ENCODE data around the gene FBXO41. TPM values are rescaled to one million over a fixed set of nuclear protein-coding genes. Genes with fewer than 3 reads are reported as not detected.

The FBXO41 gene, protein sequence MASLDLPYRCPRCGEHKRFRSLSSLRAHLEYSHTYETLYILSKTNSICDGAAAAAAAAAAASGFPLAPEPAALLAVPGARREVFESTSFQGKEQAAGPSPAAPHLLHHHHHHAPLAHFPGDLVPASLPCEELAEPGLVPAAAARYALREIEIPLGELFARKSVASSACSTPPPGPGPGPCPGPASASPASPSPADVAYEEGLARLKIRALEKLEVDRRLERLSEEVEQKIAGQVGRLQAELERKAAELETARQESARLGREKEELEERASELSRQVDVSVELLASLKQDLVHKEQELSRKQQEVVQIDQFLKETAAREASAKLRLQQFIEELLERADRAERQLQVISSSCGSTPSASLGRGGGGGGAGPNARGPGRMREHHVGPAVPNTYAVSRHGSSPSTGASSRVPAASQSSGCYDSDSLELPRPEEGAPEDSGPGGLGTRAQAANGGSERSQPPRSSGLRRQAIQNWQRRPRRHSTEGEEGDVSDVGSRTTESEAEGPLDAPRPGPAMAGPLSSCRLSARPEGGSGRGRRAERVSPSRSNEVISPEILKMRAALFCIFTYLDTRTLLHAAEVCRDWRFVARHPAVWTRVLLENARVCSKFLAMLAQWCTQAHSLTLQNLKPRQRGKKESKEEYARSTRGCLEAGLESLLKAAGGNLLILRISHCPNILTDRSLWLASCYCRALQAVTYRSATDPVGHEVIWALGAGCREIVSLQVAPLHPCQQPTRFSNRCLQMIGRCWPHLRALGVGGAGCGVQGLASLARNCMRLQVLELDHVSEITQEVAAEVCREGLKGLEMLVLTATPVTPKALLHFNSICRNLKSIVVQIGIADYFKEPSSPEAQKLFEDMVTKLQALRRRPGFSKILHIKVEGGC
- under 1 TPM; 0.15 to 0.46 (median 0.23) TPM for total RNA-seq
- under 1 TPM; 0.03 to 0.09 (median 0.07) TPM for polyA plus RNA-seq
- long read RNA-seq, donor 1, partial matches to known transcripts: 0 of 1 reads
- long read RNA-seq, donor 1, other reads (novel, unspliced or antisense): 1 of 1 reads
- long read RNA-seq, donor 2: 0 reads

DNA sequence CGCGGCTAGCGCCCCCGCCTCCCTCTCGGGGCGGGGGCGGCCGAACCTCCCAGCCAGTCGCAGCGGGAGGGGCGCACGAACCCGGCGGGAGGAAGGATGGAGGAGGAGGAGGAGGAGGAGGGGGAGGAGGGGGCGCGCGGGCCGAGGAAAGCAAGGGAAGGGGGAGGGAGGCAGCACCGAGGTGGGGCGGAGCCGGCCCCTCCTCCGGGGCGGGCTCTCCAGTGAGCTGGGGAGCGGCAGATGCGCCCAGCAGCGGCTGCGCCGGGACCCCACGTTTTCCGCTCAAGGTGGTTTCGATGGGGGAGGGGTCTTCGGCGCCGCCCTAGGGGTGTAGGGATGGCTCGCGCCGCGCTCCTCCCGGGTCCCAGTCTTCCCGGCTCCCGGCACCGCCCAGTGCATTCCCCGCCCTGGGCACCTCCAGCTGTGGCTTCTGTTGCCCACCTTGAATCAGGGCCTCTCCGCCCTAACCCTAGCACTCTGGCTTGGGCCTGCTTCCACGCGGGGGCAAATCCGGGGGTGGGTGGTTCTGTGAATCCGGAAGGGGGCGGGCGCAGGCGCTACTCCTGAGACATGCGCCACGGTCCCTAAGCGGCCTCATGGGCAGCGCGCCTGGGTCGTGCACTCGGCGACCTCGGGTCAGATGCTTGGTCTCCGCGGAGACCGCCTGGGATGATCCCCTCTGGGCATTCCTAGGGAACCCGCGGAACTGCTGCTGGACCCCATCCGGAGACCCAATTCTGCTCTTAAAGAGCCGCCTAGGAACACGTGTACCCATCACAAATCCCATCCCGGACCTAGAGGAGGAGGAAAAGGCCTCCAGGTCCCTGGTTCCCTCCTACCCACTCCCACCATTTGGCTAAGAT lies at the start of gene FBXO41:
FBXO41 (minus strand) TSS at position 183 of the 863 bp plus-strand sequence. CDS start 14,848 bp downstream, outside the sequence.
- no peaks in the 10 kb centered on the region for H3K4me1 ChIP-seq
- intact Hi-C loops (cut with DNase I): no loop called here
- peaks cover 0 to 33% (median 21%) of the 10 kb centered on the region in 3 donors for H3K27me3 ChIP-seq (ENCODE audit: insufficient read depth in 3 of 3, low read length in 2 of 3)
- peak within 1 kb of the TSS; percentile 71 for H3K4me3 ChIP-seq
- WGBS, 3 donors: 1 to 2% (median 1%) methylated on average over 33 to 69 of the region's 69 CpGs
- no peak within 1 kb of the TSS for H3K27ac ChIP-seq
- no peaks in the 10 kb centered on the region for H3K36me3 ChIP-seq (ENCODE audit: insufficient read depth in 1 of 2, low read depth in 1 of 2)
- H3K9me3 ChIP-seq: no peaks in the 10 kb centered on the region
- TF ChIP-seq, protein P1, sequence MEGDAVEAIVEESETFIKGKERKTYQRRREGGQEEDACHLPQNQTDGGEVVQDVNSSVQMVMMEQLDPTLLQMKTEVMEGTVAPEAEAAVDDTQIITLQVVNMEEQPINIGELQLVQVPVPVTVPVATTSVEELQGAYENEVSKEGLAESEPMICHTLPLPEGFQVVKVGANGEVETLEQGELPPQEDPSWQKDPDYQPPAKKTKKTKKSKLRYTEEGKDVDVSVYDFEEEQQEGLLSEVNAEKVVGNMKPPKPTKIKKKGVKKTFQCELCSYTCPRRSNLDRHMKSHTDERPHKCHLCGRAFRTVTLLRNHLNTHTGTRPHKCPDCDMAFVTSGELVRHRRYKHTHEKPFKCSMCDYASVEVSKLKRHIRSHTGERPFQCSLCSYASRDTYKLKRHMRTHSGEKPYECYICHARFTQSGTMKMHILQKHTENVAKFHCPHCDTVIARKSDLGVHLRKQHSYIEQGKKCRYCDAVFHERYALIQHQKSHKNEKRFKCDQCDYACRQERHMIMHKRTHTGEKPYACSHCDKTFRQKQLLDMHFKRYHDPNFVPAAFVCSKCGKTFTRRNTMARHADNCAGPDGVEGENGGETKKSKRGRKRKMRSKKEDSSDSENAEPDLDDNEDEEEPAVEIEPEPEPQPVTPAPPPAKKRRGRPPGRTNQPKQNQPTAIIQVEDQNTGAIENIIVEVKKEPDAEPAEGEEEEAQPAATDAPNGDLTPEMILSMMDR (IDR thresholded peaks at IDR 0.05): no peak
- DNase-seq (peak; percentile 35 to 57), ATAC-seq (peak in 3 of 4 donors; percentile 30 to 63 (median 53))

DNA sequence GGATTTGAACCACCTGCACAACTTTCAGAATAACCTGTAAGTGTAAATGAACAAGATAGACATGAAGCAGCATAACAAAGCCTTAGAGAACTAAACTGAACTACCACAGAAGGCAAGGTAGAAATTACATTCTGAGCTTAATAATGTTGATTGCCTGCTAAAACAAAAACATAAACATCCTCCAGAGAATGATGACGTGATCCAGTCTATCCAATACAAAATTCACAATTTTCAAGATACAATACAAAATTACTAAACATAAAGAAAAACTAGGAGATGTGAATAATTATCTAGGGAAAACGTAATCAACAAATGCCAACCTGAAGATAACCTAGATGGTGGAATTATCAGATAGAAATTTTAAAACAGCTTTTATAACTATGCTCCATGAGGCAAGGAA lies 49.8 kb upstream of the FBXO41 start:
- no peaks in the 10 kb centered on the region for H3K27me3 ChIP-seq (ENCODE audit: insufficient read depth in 3 of 3, low read length in 2 of 3)
- DNase-seq: no peak

DNA sequence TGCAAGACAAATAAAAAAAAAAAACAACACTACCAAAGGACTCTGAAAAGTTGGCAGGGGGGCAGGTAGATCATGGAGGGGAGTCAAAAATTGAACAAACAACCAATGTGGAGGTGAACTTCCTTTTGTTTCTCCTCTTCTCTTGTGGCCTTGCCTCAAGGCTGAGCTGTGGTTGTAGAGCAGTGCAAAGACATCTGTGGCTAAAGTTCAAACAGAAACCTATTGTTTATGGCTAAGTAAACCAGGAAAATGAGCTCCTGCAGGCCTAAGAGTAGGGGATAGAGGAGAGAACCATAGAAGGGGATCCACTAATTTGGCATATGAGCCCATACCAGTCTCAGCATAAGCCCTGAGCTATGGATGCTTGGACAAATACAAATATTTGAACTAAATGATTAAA lies 49.3 kb upstream of the FBXO41 start:
- no peaks in the 10 kb centered on the region for H3K36me3 ChIP-seq (ENCODE audit: insufficient read depth in 1 of 2, low read depth in 1 of 2)
- H3K27me3 ChIP-seq (ENCODE audit: insufficient read depth in 3 of 3, low read length in 2 of 3): no peaks in the 10 kb centered on the region
- DNase-seq: no peak
- H3K4me3 ChIP-seq: no peak overlapping the region
- peaks cover 5% of the 10 kb centered on the region for H3K9me3 ChIP-seq
- ATAC-seq: no peak
- intact Hi-C loops (cut with DNase I): no loop called here
- H3K4me1 ChIP-seq: no peaks in the 10 kb centered on the region
- TF ChIP-seq, protein P1 (IDR thresholded peaks at IDR 0.05): no peak
- no peak overlapping the region for H3K27ac ChIP-seq

More for the DNA sequence above, 49.8 kb upstream of the FBXO41 start:
- H3K4me1 ChIP-seq: no peaks in the 10 kb centered on the region
- no peak for ATAC-seq
- no peaks in the 10 kb centered on the region for H3K36me3 ChIP-seq (ENCODE audit: insufficient read depth in 1 of 2, low read depth in 1 of 2)
- no peak overlapping the region for H3K4me3 ChIP-seq
- intact Hi-C loops (cut with DNase I): no loop called here
- TF ChIP-seq, protein P1 (IDR thresholded peaks at IDR 0.05): no peak
- H3K9me3 ChIP-seq: peaks cover 5% of the 10 kb centered on the region
- H3K27ac ChIP-seq: no peak overlapping the region
- 64 to 69% (median 68%) methylated on average over 2 of the region's 2 CpGs for WGBS, 3 donors

DNA sequence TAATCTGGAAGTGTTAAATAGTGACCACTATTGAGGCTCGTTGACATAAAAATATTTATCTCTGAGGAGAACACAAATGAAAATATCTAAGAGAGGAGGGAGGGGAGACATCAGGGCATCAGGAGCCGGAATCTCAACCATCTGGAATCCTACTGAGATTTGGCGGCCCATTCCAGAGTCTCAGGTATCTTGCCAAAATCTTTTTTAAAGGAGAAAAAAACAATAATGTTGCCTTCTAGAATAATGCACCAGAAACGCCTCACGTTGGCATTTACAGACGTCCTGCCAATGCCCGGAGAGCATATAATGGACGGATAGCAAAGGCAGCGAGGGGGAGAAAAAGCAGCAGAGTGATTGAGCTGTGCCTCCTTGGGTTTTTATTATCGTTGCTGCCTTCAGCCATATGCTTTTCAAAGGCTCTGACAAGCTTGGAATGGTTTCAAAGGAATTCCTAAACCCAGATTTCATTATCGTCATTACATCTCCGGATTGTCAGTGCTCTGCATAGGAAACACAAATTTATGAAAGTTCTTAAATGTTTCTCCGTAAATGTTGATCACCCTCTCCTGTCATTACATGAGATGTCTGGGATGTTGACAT lies 39.9 kb upstream of the FBXO41 start:
- peaks cover 2 to 21% (median 3%) of the 10 kb centered on the region in 3 donors for H3K27me3 ChIP-seq (ENCODE audit: insufficient read depth in 3 of 3, low read length in 2 of 3)
- DNase-seq (no peak), ATAC-seq (no peak)
- no peak overlapping the region for H3K4me3 ChIP-seq
- no peak overlapping the region for H3K27ac ChIP-seq
- TF ChIP-seq, protein P1 (IDR thresholded peaks at IDR 0.05): no peak
- no peaks in the 10 kb centered on the region for H3K4me1 ChIP-seq
- H3K36me3 ChIP-seq (ENCODE audit: insufficient read depth in 1 of 2, low read depth in 1 of 2): no peaks in the 10 kb centered on the region
- no peaks in the 10 kb centered on the region for H3K9me3 ChIP-seq
- intact Hi-C loops (cut with DNase I): no loop called here
- 42 to 49% (median 43%) methylated on average over 13 of the region's 13 CpGs for WGBS, 3 donors
